ENCODE data around the gene SBDS. TPM values are rescaled to one million over a fixed set of nuclear protein-coding genes. Genes with fewer than 3 reads are reported as not detected.

SBDS gene
- total RNA-seq, 1 experiment from 2014 or later, result 37.8 TPM

GRCh38 chr7:66958538-66959350, 36.6 kb downstream of the SBDS start:
- no peak overlapping the region for H2BK120ac ChIP-seq (ENCODE audit: low read depth, low read length, poor library complexity, severe bottlenecking)

More at GRCh38 chr7:66958538-66959350, 36.6 kb downstream of the SBDS start:
- DNase-seq, result no peak
- Histone ChIP-seq H3K56ac (ENCODE audit: insufficient read length, low read depth, low read length) (no peak overlapping the region), H3K9me3 (ENCODE audit: control insufficient read depth, low read depth, low read length) (no peaks in the 10 kb centered on the region), H3T11ph (ENCODE audit: low read length) (no peak overlapping the region), H3K23me2 (ENCODE audit: insufficient read length, low read depth, low read length, poor library complexity, severe bottlenecking) (no peaks in the 10 kb centered on the region), H2BK15ac (ENCODE audit: low read depth, low read length) (no peak overlapping the region), H3K79me1 (ENCODE audit: insufficient read depth, low read depth, low read length, poor library complexity, severe bottlenecking) (no peaks in the 10 kb centered on the region), H4K91ac (ENCODE audit: insufficient read length, low read depth, low read length) (no peak overlapping the region), H3K27me3 (ENCODE audit: insufficient read depth, low read length) (no peaks in the 10 kb centered on the region), H3K18ac (ENCODE audit: insufficient read length, low read depth, low read length) (no peak overlapping the region), H4K5ac (ENCODE audit: insufficient read length, low read depth, low read length) (no peak overlapping the region), H2BK20ac (ENCODE audit: low read depth, low read length, poor library complexity, severe bottlenecking) (no peak overlapping the region), H3K27ac (ENCODE audit: insufficient read length, low read depth, low read length) (no peak overlapping the region), H4K20me1 (ENCODE audit: control insufficient read depth, insufficient read depth, insufficient read length) (no peaks in the 10 kb centered on the region), H4K8ac (replicated peaks; ENCODE audit: insufficient read length, low read depth, low read length) (no peak overlapping the region), H3K4me2 (ENCODE audit: insufficient read depth, insufficient read length, low read length) (no peak overlapping the region), H3K14ac (ENCODE audit: insufficient read depth, low read length) (no peak overlapping the region), H2AK5ac (ENCODE audit: insufficient read length, low read length) (no peak overlapping the region), H3K9ac (ENCODE audit: extremely low read depth, insufficient read length, low read length) (no peak overlapping the region), H2BK5ac (ENCODE audit: insufficient read length, low read length) (no peak overlapping the region), H2BK12ac (ENCODE audit: insufficient read length, low read depth, low read length) (no peak overlapping the region), H3K4ac (ENCODE audit: low read depth, low read length) (no peak overlapping the region), H3K79me2 (ENCODE audit: insufficient read depth, low read length) (no peaks in the 10 kb centered on the region), H3K4me1 (ENCODE audit: insufficient read depth, low read length) (no peaks in the 10 kb centered on the region), H2AFZ (ENCODE audit: low read length) (no peak overlapping the region), H3K23ac (ENCODE audit: insufficient read length, low read depth, low read length) (no peak overlapping the region)
- no peak overlapping the region for H3K4me3 Mint-ChIP-seq
- peak overlapping the region in 1 of 3 experiments; percentile 63; a peak in 2 of 7 replicates for H3K27ac Mint-ChIP-seq
- no peaks in the 10 kb centered on the region for H3K4me1 Mint-ChIP-seq
- no peaks in the 10 kb centered on the region for H3K9me3 Mint-ChIP-seq
- WGBS (ENCODE audit: extremely low coverage, insufficient read length, low lambda C conversion rate), result no CpG with 5 or more reads among the region's 17 CpGs
- H3K36me3 Mint-ChIP-seq (ENCODE audit: insufficient read depth in 1 of 3, low read depth in 3 of 3), result peaks cover 6 to 38% (median 35%) of the 10 kb centered on the region in 3 experiments; a peak in 5 of 7 replicates
- TF ChIP-seq CTCF (conservative IDR thresholded peaks at IDR 0.05), result no peak
- no peaks in the 10 kb centered on the region for H3K27me3 Mint-ChIP-seq (ENCODE audit: low read depth)

Measured in H9 (cell line).